ENCODE results near the gene PRPF6. TPM values are rescaled to one million over a fixed set of nuclear protein-coding genes. Genes with fewer than 3 reads are reported as not detected.

Gene PRPF6
- polyA plus RNA-seq, 2 of the 4 experiments (the other 2 are of a cell fraction) = 42.8 to 47.2 TPM

DNA sequence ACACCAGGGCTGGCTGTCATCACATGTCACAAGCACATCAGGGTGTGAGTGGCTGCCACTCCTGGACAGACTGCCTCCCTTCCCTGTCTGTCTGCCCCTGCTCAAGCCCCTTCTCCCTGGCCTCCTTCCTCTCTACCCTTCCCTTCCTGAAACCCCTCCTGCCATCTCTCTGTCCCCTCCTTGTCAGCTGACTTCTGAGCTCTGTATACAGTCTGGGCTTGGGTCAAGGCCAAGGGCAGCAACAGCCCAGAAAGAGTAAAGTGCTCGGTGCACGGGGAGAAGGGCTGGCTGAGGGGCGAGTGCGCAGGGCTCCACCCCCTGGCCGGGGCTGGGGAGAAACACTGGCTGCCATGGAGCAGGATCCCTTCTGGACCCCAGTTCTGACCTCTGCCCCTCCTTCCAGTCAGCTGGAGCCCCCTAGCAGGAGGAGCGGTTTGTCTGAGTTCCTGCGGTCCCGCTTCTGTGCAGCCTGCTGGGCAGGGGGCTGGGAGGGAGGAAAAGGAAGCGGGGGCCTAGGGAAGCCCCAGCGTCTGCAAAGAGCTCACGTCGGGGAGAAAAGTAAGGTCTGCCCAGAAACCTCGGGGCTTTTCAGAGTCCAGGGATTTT lies 101.3 kb downstream of the PRPF6 start:
- ATAC-seq = no peak
- POLR2A ChIA-PET = no interaction called here
- CTCF ChIA-PET = interaction anchor here (0.8 to 9.1 kb wide), 4 partner anchors 8 to 43 kb away, joined by 4 to 121 read pairs (median 40); no protein-coding TSS in a partner anchor

More for the DNA sequence above, 101.3 kb downstream of the PRPF6 start:
- Histone ChIP-seq H3K27ac (peak overlapping the region in 1 of 2 experiments; percentile 86; a peak in 1 of 6 replicates), H3K4me1 (peaks cover 27% of the 10 kb centered on the region), H3K9me3 (no peaks in the 10 kb centered on the region), H3K4me2 (no peak overlapping the region; the same call in 2 of the 3 replicates), H3K4me3 (no peak overlapping the region)
- DNase-seq (ENCODE audit: low read depth in 1 of 2, low spot score in 1 of 2) = no peak
- WGBS (ENCODE audit: missing lambda C conversion rate) = 49% methylated on average over 7 of the region's 13 CpGs
- no peak for TF ChIP-seq HOXA7 (CRISPR knock-in tag; IDR thresholded peaks at IDR 0.05)
- TF ChIP-seq, protein P1, sequence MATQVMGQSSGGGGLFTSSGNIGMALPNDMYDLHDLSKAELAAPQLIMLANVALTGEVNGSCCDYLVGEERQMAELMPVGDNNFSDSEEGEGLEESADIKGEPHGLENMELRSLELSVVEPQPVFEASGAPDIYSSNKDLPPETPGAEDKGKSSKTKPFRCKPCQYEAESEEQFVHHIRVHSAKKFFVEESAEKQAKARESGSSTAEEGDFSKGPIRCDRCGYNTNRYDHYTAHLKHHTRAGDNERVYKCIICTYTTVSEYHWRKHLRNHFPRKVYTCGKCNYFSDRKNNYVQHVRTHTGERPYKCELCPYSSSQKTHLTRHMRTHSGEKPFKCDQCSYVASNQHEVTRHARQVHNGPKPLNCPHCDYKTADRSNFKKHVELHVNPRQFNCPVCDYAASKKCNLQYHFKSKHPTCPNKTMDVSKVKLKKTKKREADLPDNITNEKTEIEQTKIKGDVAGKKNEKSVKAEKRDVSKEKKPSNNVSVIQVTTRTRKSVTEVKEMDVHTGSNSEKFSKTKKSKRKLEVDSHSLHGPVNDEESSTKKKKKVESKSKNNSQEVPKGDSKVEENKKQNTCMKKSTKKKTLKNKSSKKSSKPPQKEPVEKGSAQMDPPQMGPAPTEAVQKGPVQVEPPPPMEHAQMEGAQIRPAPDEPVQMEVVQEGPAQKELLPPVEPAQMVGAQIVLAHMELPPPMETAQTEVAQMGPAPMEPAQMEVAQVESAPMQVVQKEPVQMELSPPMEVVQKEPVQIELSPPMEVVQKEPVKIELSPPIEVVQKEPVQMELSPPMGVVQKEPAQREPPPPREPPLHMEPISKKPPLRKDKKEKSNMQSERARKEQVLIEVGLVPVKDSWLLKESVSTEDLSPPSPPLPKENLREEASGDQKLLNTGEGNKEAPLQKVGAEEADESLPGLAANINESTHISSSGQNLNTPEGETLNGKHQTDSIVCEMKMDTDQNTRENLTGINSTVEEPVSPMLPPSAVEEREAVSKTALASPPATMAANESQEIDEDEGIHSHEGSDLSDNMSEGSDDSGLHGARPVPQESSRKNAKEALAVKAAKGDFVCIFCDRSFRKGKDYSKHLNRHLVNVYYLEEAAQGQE (IDR thresholded peaks at IDR 0.05) = no peak
- TF ChIP-seq NFE2L2 (conservative IDR thresholded peaks at IDR 0.05; ENCODE audit: low read length) = no peak
- FAIRE-seq = no peak

Small RNA genes within 50 kb of the gene (small RNA-seq; reads per million reads assigned to genes)
- gene AL355803.1 (0 reads per million in 6 experiments), gene MIR647 (0 reads per million in 6 experiments), gene MIR6813 (0 to 2.1 (median 1.9) reads per million in 6 experiments)

Other genes starting within 250 kb of the PRPF6 start
- 2.5 and 2.8 TPM in 2 replicates for gene LIME1, start 244.5 kb upstream of the PRPF6 start, polyA plus RNA-seq (2011; rRNA removed)
- gene LIME1, start 244.5 kb upstream of the PRPF6 start, polyA plus RNA-seq (2017; fragmentation: RNase III; extraction: RNeasy Plus Mini Kit Qiagen cat#74134 plus additional on column Dnase treatment) = 5.9 to 7.2 TPM (median 6.5 TPM) in 3 replicates
- 22.5 and 28.1 TPM in 2 replicates for gene SLC2A4RG, start 241.4 kb upstream of the PRPF6 start, polyA plus RNA-seq (2011; rRNA removed)
- gene SLC2A4RG, start 241.4 kb upstream of the PRPF6 start, polyA plus RNA-seq (2017; fragmentation: RNase III; extraction: RNeasy Plus Mini Kit Qiagen cat#74134 plus additional on column Dnase treatment) = 59.6 to 64.7 TPM (median 64.6 TPM) in 3 replicates
- 0.17 and 0.26 TPM in 2 replicates for gene ZBTB46, start 149.9 kb upstream of the PRPF6 start, polyA plus RNA-seq (2011; rRNA removed)
- 0.32 to 0.43 TPM (median 0.42 TPM) in 3 replicates for gene ZBTB46, start 149.9 kb upstream of the PRPF6 start, polyA plus RNA-seq (2017; fragmentation: RNase III; extraction: RNeasy Plus Mini Kit Qiagen cat#74134 plus additional on column Dnase treatment)
- gene ABHD16B, start 119.6 kb upstream of the PRPF6 start, polyA plus RNA-seq (2011; rRNA removed) = not detected in 2 replicates
- not detected in 3 replicates for gene ABHD16B, start 119.6 kb upstream of the PRPF6 start, polyA plus RNA-seq (2017; fragmentation: RNase III; extraction: RNeasy Plus Mini Kit Qiagen cat#74134 plus additional on column Dnase treatment)
- gene TPD52L2, start 115.9 kb upstream of the PRPF6 start, polyA plus RNA-seq (2011; rRNA removed) = 86.3 and 93.9 TPM in 2 replicates
- gene TPD52L2, start 115.9 kb upstream of the PRPF6 start, polyA plus RNA-seq (2017; fragmentation: RNase III; extraction: RNeasy Plus Mini Kit Qiagen cat#74134 plus additional on column Dnase treatment) = 94.1 to 102 TPM (median 99.0 TPM) in 3 replicates
- 20.3 and 20.4 TPM in 2 replicates for gene DNAJC5, start 86.0 kb upstream of the PRPF6 start, polyA plus RNA-seq (2011; rRNA removed)
- 21.7 to 23.2 TPM (median 23.2 TPM) in 3 replicates for gene DNAJC5, start 86.0 kb upstream of the PRPF6 start, polyA plus RNA-seq (2017; fragmentation: RNase III; extraction: RNeasy Plus Mini Kit Qiagen cat#74134 plus additional on column Dnase treatment)
- 19.1 and 21.6 TPM in 2 replicates for gene UCKL1, start 24.7 kb upstream of the PRPF6 start, polyA plus RNA-seq (2011; rRNA removed)
- 30.4 to 32.5 TPM (median 31.8 TPM) in 3 replicates for gene UCKL1, start 24.7 kb upstream of the PRPF6 start, polyA plus RNA-seq (2017; fragmentation: RNase III; extraction: RNeasy Plus Mini Kit Qiagen cat#74134 plus additional on column Dnase treatment)
- 2.1 and 3.2 TPM in 2 replicates for gene ZNF512B, start 11.2 kb upstream of the PRPF6 start, polyA plus RNA-seq (2011; rRNA removed)
- 14.4 to 17.6 TPM (median 16.8 TPM) in 3 replicates for gene ZNF512B, start 11.2 kb upstream of the PRPF6 start, polyA plus RNA-seq (2017; fragmentation: RNase III; extraction: RNeasy Plus Mini Kit Qiagen cat#74134 plus additional on column Dnase treatment)
- gene SAMD10, start 1.5 kb upstream of the PRPF6 start, polyA plus RNA-seq (2011; rRNA removed) = not detected in 2 replicates
- not detected in 3 replicates for gene SAMD10, start 1.5 kb upstream of the PRPF6 start, polyA plus RNA-seq (2017; fragmentation: RNase III; extraction: RNeasy Plus Mini Kit Qiagen cat#74134 plus additional on column Dnase treatment)
- 0.13 and 0.21 TPM in 2 replicates for gene C20orf204, start 55.0 kb downstream of the PRPF6 start, polyA plus RNA-seq (2011; rRNA removed)
- 0.49 to 0.69 TPM (median 0.59 TPM) in 3 replicates for gene C20orf204, start 55.0 kb downstream of the PRPF6 start, polyA plus RNA-seq (2017; fragmentation: RNase III; extraction: RNeasy Plus Mini Kit Qiagen cat#74134 plus additional on column Dnase treatment)
- gene SOX18, start 68.5 kb downstream of the PRPF6 start, polyA plus RNA-seq (2011; rRNA removed) = 0.13 and 0.19 TPM in 2 replicates
- gene SOX18, start 68.5 kb downstream of the PRPF6 start, polyA plus RNA-seq (2017; fragmentation: RNase III; extraction: RNeasy Plus Mini Kit Qiagen cat#74134 plus additional on column Dnase treatment) = 0.92 to 1.4 TPM (median 1.3 TPM) in 3 replicates
- 11.2 and 13.3 TPM in 2 replicates for gene TCEA2, start 82.1 kb downstream of the PRPF6 start, polyA plus RNA-seq (2011; rRNA removed)
- gene TCEA2, start 82.1 kb downstream of the PRPF6 start, polyA plus RNA-seq (2017; fragmentation: RNase III; extraction: RNeasy Plus Mini Kit Qiagen cat#74134 plus additional on column Dnase treatment) = 23.3 to 34.7 TPM (median 29.8 TPM) in 3 replicates
- gene RGS19, start 98.4 kb downstream of the PRPF6 start, polyA plus RNA-seq (2011; rRNA removed) = 12.3 and 13.8 TPM in 2 replicates
- 16.1 to 18.8 TPM (median 16.5 TPM) in 3 replicates for gene RGS19, start 98.4 kb downstream of the PRPF6 start, polyA plus RNA-seq (2017; fragmentation: RNase III; extraction: RNeasy Plus Mini Kit Qiagen cat#74134 plus additional on column Dnase treatment)
- gene OPRL1, start 99.0 kb downstream of the PRPF6 start, polyA plus RNA-seq (2011; rRNA removed) = 0.54 and 0.98 TPM in 2 replicates
- 0.83 to 1.5 TPM (median 1.2 TPM) in 3 replicates for gene OPRL1, start 99.0 kb downstream of the PRPF6 start, polyA plus RNA-seq (2017; fragmentation: RNase III; extraction: RNeasy Plus Mini Kit Qiagen cat#74134 plus additional on column Dnase treatment)
- 0.14 TPM in 1 of 2 replicates, not detected in the other for gene LKAAEAR1, start 103.3 kb downstream of the PRPF6 start, polyA plus RNA-seq (2011; rRNA removed)
- 0.49 to 0.60 TPM (median 0.56 TPM) in 3 replicates for gene LKAAEAR1, start 103.3 kb downstream of the PRPF6 start, polyA plus RNA-seq (2017; fragmentation: RNase III; extraction: RNeasy Plus Mini Kit Qiagen cat#74134 plus additional on column Dnase treatment)
- not detected in 2 replicates for gene NPBWR2, start 126.4 kb downstream of the PRPF6 start, polyA plus RNA-seq (2011; rRNA removed)
- gene NPBWR2, start 126.4 kb downstream of the PRPF6 start, polyA plus RNA-seq (2017; fragmentation: RNase III; extraction: RNeasy Plus Mini Kit Qiagen cat#74134 plus additional on column Dnase treatment) = not detected in 3 replicates
- 0.22 and 0.29 TPM in 2 replicates for gene MYT1, start 183.3 kb downstream of the PRPF6 start, polyA plus RNA-seq (2011; rRNA removed)
- 0.21 to 0.26 TPM (median 0.26 TPM) in 3 replicates for gene MYT1, start 183.3 kb downstream of the PRPF6 start, polyA plus RNA-seq (2017; fragmentation: RNase III; extraction: RNeasy Plus Mini Kit Qiagen cat#74134 plus additional on column Dnase treatment)